H1 (cell line): ENCODE measurements around the gene DPPA4. TPM values are rescaled to one million over a fixed set of nuclear protein-coding genes. Genes with fewer than 3 reads are reported as not detected.

Experiments used
- CTCF ChIA-PET: fragments of 300-600 bp; sonication (Branson Sonifier 250); formaldehyde crosslinking; loops from one replicate; lab custom pipeline; 2021; ENCODE audit not compliant: partially characterized antibody; lab: Charles Lee
- POLR2A ChIA-PET: fragments of 300-600 bp; sonication (Branson Sonifier 250); formaldehyde crosslinking; loops from one replicate; lab custom pipeline; 2021; ENCODE audit warnings: inconsistent platforms; ENCODE audit not compliant: partially characterized antibody; lab: Charles Lee
- DNase-seq, 2 experiments: peaks; one replicate each; pipeline versions ENCODE4 v3.0.0 to v3.0.0-alpha.2; 2010 to 2022; ENCODE audit warnings: low spot score in 2 of 2, low read depth in 1 of 2, mixed read lengths in 1 of 2
- FAIRE-seq: peaks from 2 replicates; lab custom pipeline; 2011; peaks lifted over from hg19 to GRCh38; lab: Jason Lieb, UNC
- H2AFZ ChIP-seq: 2 replicates; pipeline ENCODE4 v1.8.1; 2012; ENCODE audit warnings: low read length, inconsistent platforms
- H2AK5ac ChIP-seq: 2 replicates; pipeline ENCODE4 v1.6.1; 2013; ENCODE audit warnings: low read depth, low read length
- H2BK120ac ChIP-seq: replicated peaks from 2 replicates; pipeline ENCODE3; 2013; ENCODE audit warnings: low read depth, low read length, inconsistent platforms
- H2BK12ac ChIP-seq: 2 replicates; pipeline ENCODE4 v1.6.1; 2013; ENCODE audit warnings: low read depth, low read length
- H2BK15ac ChIP-seq: 2 replicates; pipeline ENCODE4 v1.6.1; 2013; ENCODE audit warnings: low read length
- H2BK20ac ChIP-seq: 2 replicates; pipeline ENCODE4 v1.6.1; 2013; ENCODE audit warnings: low read length
- H2BK5ac ChIP-seq: 2 replicates; pipeline ENCODE4 v1.6.1; 2013; ENCODE audit warnings: low read depth, low read length
- H3K14ac ChIP-seq: 2 replicates; pipeline ENCODE4 v1.6.1; 2013; ENCODE audit warnings: inconsistent platforms; ENCODE audit not compliant: insufficient read length
- H3K18ac ChIP-seq: 2 replicates; pipeline ENCODE4 v1.6.1; 2013; ENCODE audit warnings: low read length; ENCODE audit errors: extremely low read depth
- H3K23ac ChIP-seq: 2 replicates; pipeline ENCODE4 v1.6.1; 2013; ENCODE audit warnings: inconsistent platforms; ENCODE audit not compliant: insufficient read length
- H3K23me2 ChIP-seq: 2 replicates; pipeline ENCODE4 v1.6.1; 2013; ENCODE audit warnings: low read depth, low read length
- H3K27ac ChIP-seq: 2 replicates; pipeline ENCODE4 v1.6.1; 2011; ENCODE audit warnings: low read depth, low read length, inconsistent platforms
- H3K27me3 ChIP-seq, 4 experiments: replicated peaks in 1 of 4; 1 replicate in 1 of 4; 2 replicates in 3 of 4; pipeline versions ENCODE4 v1.6.1 to v1.8.1; 2011 to 2013; ENCODE audit warnings: low read length in 3 of 4, mild to moderate bottlenecking in 3 of 4, inconsistent platforms in 2 of 4, mixed read lengths in 2 of 4, moderate library complexity in 1 of 4; ENCODE audit not compliant: control insufficient read depth in 3 of 4, insufficient read depth in 3 of 4; ENCODE audit errors: extremely low read depth in 1 of 4
- H3K36me3 ChIP-seq, 4 experiments: 2 replicates each; pipeline versions ENCODE4 v1.6.1 to v1.8.1; 2011 to 2013; ENCODE audit warnings: mild to moderate bottlenecking in 4 of 4, low read length in 3 of 4, moderate library complexity in 2 of 4, control low read depth in 1 of 4, inconsistent platforms in 1 of 4; ENCODE audit not compliant: insufficient read depth in 4 of 4, control insufficient read depth in 2 of 4
- H3K4ac ChIP-seq: replicated peaks from 2 replicates; pipeline ENCODE3; 2013; ENCODE audit warnings: low read length, low read depth, mixed read lengths, inconsistent platforms; ENCODE audit not compliant: insufficient read length
- H3K4me1 ChIP-seq, 4 experiments: replicated peaks in 1 of 4; 1 replicate in 1 of 4; 2 replicates in 3 of 4; pipeline versions ENCODE4 v1.6.1 to v1.8.1; 2011 to 2013; ENCODE audit warnings: low read length in 3 of 4, inconsistent platforms in 2 of 4, mixed read lengths in 1 of 4; ENCODE audit not compliant: insufficient read depth in 4 of 4, control insufficient read depth in 3 of 4
- H3K4me2 ChIP-seq, 2 experiments: 2 replicates each; pipeline versions ENCODE4 v1.6.1 to v1.8.1; 2011 to 2013; ENCODE audit warnings: low read depth in 2 of 2, low read length in 2 of 2, control low read depth in 1 of 2, inconsistent platforms in 1 of 2, mild to moderate bottlenecking in 1 of 2; ENCODE audit not compliant: insufficient read depth in 1 of 2
- H3K4me3 ChIP-seq, 4 experiments: fragments of 200-600, 300-600 bp in 1 of 4; sonication (generic), shearing (Covaris generic), sonication (Bioruptor Twin) in 1 of 4; 2 replicates each; pipeline versions ENCODE4 v1.5.1 to v1.8.1; 2011 to 2016; ENCODE audit warnings: low read length in 4 of 4, low read depth in 3 of 4, control low read depth in 2 of 4, inconsistent platforms in 2 of 4, mild to moderate bottlenecking in 2 of 4, mixed read lengths in 1 of 4, moderate library complexity in 1 of 4; ENCODE audit not compliant: insufficient read depth in 2 of 4; ENCODE audit errors: extremely low read depth in 1 of 4
- H3K56ac ChIP-seq: replicated peaks from 2 replicates; pipeline ENCODE3; 2013; ENCODE audit warnings: low read depth, mild to moderate bottlenecking, mixed read lengths, low read length, inconsistent platforms; ENCODE audit not compliant: insufficient read length
- H3K79me1 ChIP-seq: 2 replicates; pipeline ENCODE4 v1.6.1; 2013; ENCODE audit warnings: low read depth, low read length, control low read depth
- H3K79me2 ChIP-seq, 2 experiments: 2 replicates each; pipeline versions ENCODE4 v1.6.1 to v1.8.1; 2012 to 2013; ENCODE audit warnings: low read length in 2 of 2, mild to moderate bottlenecking in 2 of 2, inconsistent platforms in 1 of 2; ENCODE audit not compliant: insufficient read depth in 2 of 2, control insufficient read depth in 1 of 2
- H3K9ac ChIP-seq, 4 experiments: replicated peaks in 1 of 4; 1 replicate in 1 of 4; 2 replicates in 3 of 4; pipeline versions ENCODE4 v1.6.1 to v1.8.1; 2011 to 2013; ENCODE audit warnings: low read depth in 3 of 4, low read length in 3 of 4, control low read depth in 2 of 4, mild to moderate bottlenecking in 2 of 4, moderate library complexity in 2 of 4, inconsistent platforms in 1 of 4; ENCODE audit errors: extremely low read depth in 1 of 4
- H3K9me3 ChIP-seq, 2 experiments: 2 replicates each; pipeline versions ENCODE4 v1.6.1 to v1.8.1; 2012 to 2013; ENCODE audit warnings: mild to moderate bottlenecking in 2 of 2, moderate library complexity in 2 of 2, control low read depth in 1 of 2, inconsistent platforms in 1 of 2, low read depth in 1 of 2, low read length in 1 of 2, mixed read lengths in 1 of 2; ENCODE audit not compliant: insufficient read depth in 2 of 2
- H4K20me1 ChIP-seq, 2 experiments: replicated peaks in 1 of 2; 2 replicates each; pipeline versions ENCODE3 to v1.8.1; 2011 to 2013; ENCODE audit warnings: inconsistent platforms in 2 of 2, low read length in 2 of 2, mild to moderate bottlenecking in 1 of 2; ENCODE audit not compliant: insufficient read depth in 2 of 2, control insufficient read depth in 1 of 2
- H4K5ac ChIP-seq: 2 replicates; pipeline ENCODE4 v1.6.1; 2013; ENCODE audit warnings: low read length, low read depth, mixed read lengths, inconsistent platforms; ENCODE audit not compliant: insufficient read length
- H4K8ac ChIP-seq: 2 replicates; pipeline ENCODE4 v1.8.0; 2013; ENCODE audit warnings: mild to moderate bottlenecking, moderate library complexity, low read length, inconsistent platforms; ENCODE audit not compliant: insufficient read depth; ENCODE audit errors: extremely low read depth
- H4K91ac ChIP-seq: replicated peaks from 2 replicates; pipeline ENCODE3; 2013; ENCODE audit warnings: low read length, mixed read lengths, inconsistent platforms; ENCODE audit not compliant: insufficient read length
- CEBPB ChIP-seq: IDR thresholded peaks from 2 replicates; pipeline ENCODE4 v1.6.1; 2012; ENCODE audit warnings: low read depth, low read length
- EZH2 ChIP-seq: fragments of 200-600 bp; sonication (generic); IDR thresholded peaks from 2 replicates; pipeline ENCODE4 v1.7.1; 2012; ENCODE audit warnings: low read depth, mild to moderate bottlenecking, moderate library complexity, low read length, inconsistent platforms; ENCODE audit not compliant: severe bottlenecking
- HDAC2 ChIP-seq, 2 experiments: fragments of 300-600 bp in 1 of 2; sonication (generic) in 1 of 2; IDR thresholded peaks; 2 replicates each; pipeline ENCODE4 v1.6.1; 2011 to 2012; ENCODE audit warnings: low read depth in 2 of 2, low read length in 2 of 2, mild to moderate bottlenecking in 2 of 2, moderate library complexity in 2 of 2, borderline replicate concordance in 1 of 2, inconsistent platforms in 1 of 2
- WGBS, 2 experiments: shearing (Covaris generic) in 1 of 2; methylation state at CpG; one replicate each; pipeline versions ENCODE4 v1.1.6 to v1.1.7; 2013 to 2015; ENCODE audit warnings: low lambda C conversion rate in 2 of 2, mixed read lengths in 2 of 2, inconsistent platforms in 1 of 2, low coverage in 1 of 2, missing lambda C conversion rate in 1 of 2; ENCODE audit not compliant: insufficient replicate concordance in 2 of 2, insufficient coverage in 1 of 2, insufficient read length in 1 of 2; ENCODE audit errors: extremely low coverage in 1 of 2, missing lambda C conversion rate in 1 of 2; 5-methylcytosine and 5-hydroxymethylcytosine counted together
- polyA plus RNA-seq, 7 experiments: library from polyadenylated mRNA; depleted of rRNA in 3 of 7; stranded (reverse) in 5 of 7; unstranded in 2 of 7; fragments of >200 nt in 5 of 7; fragments of 200-250 nt in 2 of 7; gene quantifications; 1 replicate in 5 of 7; 2 replicates in 1 of 7; 4 replicates in 1 of 7; pipeline versions ENCODE4 v1.2.1 to v1.2.3, GENCODE V29; 2011 to 2013; ENCODE audit warnings: missing spikeins in 2 of 7, mixed read lengths in 2 of 7
- total RNA-seq: library from RNA; stranded (reverse); fragmentation: NEBNext Ultra II Directional; extraction: Animal tissue kit (Norgen Biotek cat#: 25700); gene quantifications from 2 replicates; pipeline ENCODE4 v1.2.1, GENCODE V29; 2021

The DPPA4 gene
- total and polyA plus RNA-seq, 2 of the 8 experiments (the other 6 are each of a cell fraction or from before 2014, with no cell fraction given): 424 to 772 TPM

DNA sequence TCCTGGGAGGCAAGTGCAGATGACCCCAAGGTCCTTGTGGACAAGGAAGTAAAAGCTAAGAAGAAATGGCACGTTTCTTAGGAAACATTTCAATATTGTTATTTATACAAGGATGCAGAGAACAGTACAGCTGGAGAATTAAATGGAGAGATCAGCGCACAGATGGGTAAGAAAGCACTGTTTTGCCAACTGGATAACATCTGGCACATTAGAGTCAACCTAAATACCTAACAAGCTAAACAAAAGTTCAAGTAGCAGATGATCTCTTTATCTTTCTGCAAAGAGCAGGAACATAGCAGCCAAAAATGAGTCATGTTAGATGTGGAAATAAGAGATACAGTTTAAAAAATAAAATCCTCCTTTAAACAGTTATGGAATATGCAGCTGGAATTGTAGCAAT lies 15.7 kb upstream of the DPPA4 start:
- Histone ChIP-seq H2AK5ac (no peak overlapping the region), H3K36me3 (peaks cover 0 to 46% (median 4%) of the 10 kb centered on the region in 4 experiments; a peak in 3 of 8 replicates), H4K91ac (no peak overlapping the region), H3K4me3 (no peak overlapping the region), H3K9me3 (no peaks in the 10 kb centered on the region), H2BK15ac (no peak overlapping the region), H3K4me1 (peaks cover 2 to 12% (median 7%) of the 10 kb centered on the region in 4 experiments; a peak in 6 of 7 replicates), H3K27ac (no peak overlapping the region), H3K23me2 (no peaks in the 10 kb centered on the region), H3K27me3 (no peaks in the 10 kb centered on the region), H2BK12ac (no peak overlapping the region), H3K79me2 (peaks cover 0 to 21% of the 10 kb centered on the region in 2 experiments; a peak in 2 of 4 replicates), H3K18ac (no peak overlapping the region), H4K8ac (no peak overlapping the region), H3K56ac (no peak overlapping the region), H3K23ac (no peak overlapping the region), H3K4ac (no peak overlapping the region), H2AFZ (no peak overlapping the region)
- POLR2A ChIA-PET: interaction anchor here (0.7 to 16.7 kb wide), 9 partner anchors 8 to 74 kb away, joined by 3 to 402 read pairs (median 5); partner anchors contain the start of gene DPPA4
- no peak for DNase-seq
- TF ChIP-seq EZH2 (no peak), CEBPB (no peak), HDAC2 (IDR thresholded peaks at IDR 0.05; ENCODE audit: borderline replicate concordance in 1 of 2, low read depth in 2 of 2, low read length in 2 of 2) (no peak)
- TF ChIP-seq, all 59 proteins: peak for 0
- Histone ChIP-seq H3K9ac (no peak overlapping the region), H4K20me1 (no peaks in the 10 kb centered on the region), H3K79me1 (no peaks in the 10 kb centered on the region; the same call in 1 of the 2 replicates), H2BK5ac (no peak overlapping the region), H4K5ac (no peak overlapping the region), H3K4me2 (no peak overlapping the region), H3K14ac (no peak overlapping the region), H2BK120ac (no peak overlapping the region), H2BK20ac (no peak overlapping the region)
- FAIRE-seq: no peak
- WGBS, 2 experiments: 75% methylated on average over 2 of the region's 2 CpGs; no CpG with 5 or more reads in 1 of the 2 experiments
- CTCF ChIA-PET: interaction anchor here (1.0 to 1.5 kb wide), 8 partner anchors 8 to 21 kb away, joined by 3 to 5 read pairs (median 4); partner anchors contain the start of gene DPPA4
